HepG2 (cell line): ENCODE data around the gene ZNF554. TPM values are rescaled to one million over a fixed set of nuclear protein-coding genes. Genes with fewer than 3 reads are reported as not detected.

ENCODE experiments used
- AKAP8 ChIP-seq: sonication (generic); formaldehyde crosslinking; IDR thresholded peaks from 2 replicates; pipeline ENCODE4 v1.5.1; 2020; ENCODE audit warnings: mild to moderate bottlenecking, missing genetic modification reagents
- CC2D1A ChIP-seq: sonication (generic); formaldehyde crosslinking; IDR thresholded peaks from 2 replicates; pipeline ENCODE4 v1.8.1; 2023; ENCODE audit warnings: mild to moderate bottlenecking, missing genetic modification reagents
- CREBL2 ChIP-seq: sonication (generic); formaldehyde crosslinking; IDR thresholded peaks from 2 replicates; pipeline ENCODE4 v1.8.1; 2023; ENCODE audit warnings: missing genetic modification reagents, mild to moderate bottlenecking, borderline replicate concordance
- DMAP1 ChIP-seq: IDR thresholded peaks from 2 replicates; pipeline ENCODE4 v1.6.1; 2016
- GABPA ChIP-seq, 2 experiments: IDR thresholded peaks; 2 replicates each; pipeline ENCODE4 v1.6.1; 2011 to 2016; ENCODE audit warnings: low read depth in 2 of 2, low read length in 1 of 2, missing biosample characterization in 1 of 2, missing genetic modification characterization in 1 of 2
- HNRNPK ChIP-seq: fragments of 200-400 bp; formaldehyde crosslinking; IDR thresholded peaks from 2 replicates; pipeline ENCODE4 v1.6.1; 2018; ENCODE audit warnings: low read length, low read depth, moderate library complexity, mild to moderate bottlenecking; ENCODE audit not compliant: poor library complexity, severe bottlenecking
- POLR2AphosphoS2 ChIP-seq: IDR thresholded peaks from 2 replicates; pipeline ENCODE4 v1.6.1; 2011; ENCODE audit warnings: low read depth, low read length, improper control_type of control experiment
- SMAD9 ChIP-seq: sonication (generic); formaldehyde crosslinking; IDR thresholded peaks from 2 replicates; pipeline ENCODE4 v1.5.1; 2020; ENCODE audit warnings: mild to moderate bottlenecking, missing genetic modification reagents
- TRIM22 ChIP-seq: fragments of 450-650 bp; IDR thresholded peaks from 2 replicates; pipeline ENCODE4 v1.6.1; 2017
- UBTF ChIP-seq: sonication (generic); formaldehyde crosslinking; IDR thresholded peaks from 2 replicates; pipeline ENCODE4 v1.4.0; 2020; ENCODE audit warnings: mild to moderate bottlenecking, missing genetic modification reagents
- ZNF207 ChIP-seq: fragments of 450-650 bp; IDR thresholded peaks from 2 replicates; pipeline ENCODE4 v1.6.1; 2016; ENCODE audit warnings: antibody characterized with exemption, borderline replicate concordance
- ZNF431 ChIP-seq: sonication (generic); formaldehyde crosslinking; IDR thresholded peaks from 2 replicates; pipeline ENCODE4 v1.9.0; 2022; ENCODE audit warnings: missing genetic modification reagents, low read depth, mild to moderate bottlenecking, borderline replicate concordance
- ZNF441 ChIP-seq: sonication (generic); formaldehyde crosslinking; IDR thresholded peaks from 2 replicates; pipeline ENCODE4 v1.7.0; 2021; ENCODE audit warnings: missing genetic modification reagents, borderline replicate concordance
- ZNF597 ChIP-seq: sonication (generic); formaldehyde crosslinking; IDR thresholded peaks from 2 replicates; pipeline ENCODE4 v1.5.0; 2020; ENCODE audit warnings: missing genetic modification reagents
- ZNF607 ChIP-seq: sonication (generic); formaldehyde crosslinking; IDR thresholded peaks from 2 replicates; pipeline ENCODE4 v1.5.1; 2020; ENCODE audit warnings: missing genetic modification reagents, mild to moderate bottlenecking, borderline replicate concordance
- ZNF678 ChIP-seq: sonication (generic); formaldehyde crosslinking; IDR thresholded peaks from 2 replicates; pipeline ENCODE4 v1.4.0; 2020; ENCODE audit warnings: mild to moderate bottlenecking, missing genetic modification reagents
- ZNF687 ChIP-seq: sonication (generic); formaldehyde crosslinking; IDR thresholded peaks from 2 replicates; pipeline ENCODE4 v1.5.1; 2020; ENCODE audit warnings: mild to moderate bottlenecking, missing genetic modification reagents, moderate library complexity
- ZNF761 ChIP-seq: sonication (generic); formaldehyde crosslinking; conservative IDR thresholded peaks from 2 replicates; pipeline ENCODE4 v1.4.0; 2020; ENCODE audit warnings: mild to moderate bottlenecking, missing genetic modification reagents
- ZNF784 ChIP-seq: sonication (generic); formaldehyde crosslinking; IDR thresholded peaks from 2 replicates; pipeline ENCODE4 v1.5.1; 2020; ENCODE audit warnings: missing genetic modification reagents, mild to moderate bottlenecking, borderline replicate concordance
- ZSCAN25 ChIP-seq: sonication (generic); formaldehyde crosslinking; IDR thresholded peaks from 2 replicates; pipeline ENCODE4 v1.8.0; 2022; ENCODE audit warnings: mild to moderate bottlenecking, missing genetic modification reagents
- polyA plus RNA-seq, 8 experiments: library from polyadenylated mRNA; depleted of rRNA in 3 of 8; stranded (reverse) in 7 of 8; unstranded in 1 of 8; fragments of >200 nt; fragmentation: Illumina TruSeq in 4 of 8; extraction: Trizol in 4 of 8; gene quantifications; 2 replicates each; pipeline versions ENCODE4 v1.2.1 to v1.2.3, GENCODE V29; 2011 to 2016; ENCODE audit warnings: low read depth in 4 of 8, missing spikeins in 1 of 8, mixed read lengths in 1 of 8; ENCODE audit not compliant: insufficient read depth in 1 of 8
- total RNA-seq, 5 experiments: library from RNA; depleted of rRNA; stranded (reverse); fragments of >200 nt; fragmentation: Illumina TruSeq; extraction: Trizol; gene quantifications; 2 replicates each; pipeline ENCODE4 v1.2.3, GENCODE V29; 2016; ENCODE audit warnings: low read depth in 1 of 5

ZNF554 gene
- total and polyA plus RNA-seq, 2 of the 13 experiments (the other 11 are each of a cell fraction or from before 2014, with no cell fraction given) = 2.2 to 2.7 TPM

GRCh38 chr19:2820112-2820702 is 539 bp downstream of the ZNF554 start (continued):
- TF ChIP-seq ZNF687 (CRISPR knock-in tag) (peak; percentile 42; the same call in 1 of the 2 replicates), SMAD9 (CRISPR knock-in tag) (no peak), ZNF597 (CRISPR knock-in tag) (no peak), ZNF207 (no peak), ZNF441 (CRISPR knock-in tag) (no peak), CC2D1A (CRISPR knock-in tag) (no peak), HNRNPK (no peak), TRIM22 (no peak), ZSCAN25 (CRISPR knock-in tag) (0 out of 2 replicates have a peak, but pooled peaks have one; percentile 36), CREBL2 (CRISPR knock-in tag) (no peak), AKAP8 (CRISPR knock-in tag) (no peak), ZNF678 (CRISPR knock-in tag) (no peak), DMAP1 (no peak), POLR2AphosphoS2 (no peak), ZNF761 (CRISPR knock-in tag) (no peak), UBTF (CRISPR knock-in tag) (peak; percentile 39; the same call in 1 of the 2 replicates), ZNF431 (CRISPR knock-in tag) (no peak), ZNF607 (0 out of 2 replicates have a peak, but pooled peaks have one; percentile 11), ZNF784 (CRISPR knock-in tag) (no peak), GABPA (IDR thresholded peaks at IDR 0.05; ENCODE audit: low read depth, low read length) (no peak), GABPA (CRISPR knock-in tag; IDR thresholded peaks at IDR 0.05; ENCODE audit: low read depth) (no peak)
